Duodenal mucosa (tissue), 2 donors: ENCODE results near the gene ARL17A.
"Not testable (repeated sequence)": the region's sequence is repeated elsewhere in the genome, so short reads cannot be mapped to it uniquely, and the experiment has no call there.

Experiments used
- H3K27ac ChIP-seq: one replicate; pipeline ENCODE4 v1.7.0; 2013; ENCODE audit warnings: low read depth, low read length
- H3K27me3 ChIP-seq, 2 donors: one replicate each; pipeline ENCODE4 v1.7.0; 2013; ENCODE audit warnings: low read length in 2 of 2, control low read depth in 1 of 2; ENCODE audit not compliant: insufficient read depth in 2 of 2, control insufficient read depth in 1 of 2
- H3K36me3 ChIP-seq, 2 donors: one replicate each; pipeline ENCODE4 v1.7.0; 2013; ENCODE audit warnings: low read length in 2 of 2, control low read depth in 1 of 2; ENCODE audit not compliant: insufficient read depth in 2 of 2, control insufficient read depth in 1 of 2
- H3K4me1 ChIP-seq, 2 donors: one replicate each; pipeline ENCODE4 v1.7.0; 2013; ENCODE audit warnings: low read length in 2 of 2, control low read depth in 1 of 2; ENCODE audit not compliant: insufficient read depth in 2 of 2, control insufficient read depth in 1 of 2
- H3K4me3 ChIP-seq, 2 donors: one replicate each; pipeline ENCODE4 v1.7.0; 2013; ENCODE audit warnings: low read length in 2 of 2, low read depth in 1 of 2
- H3K9ac ChIP-seq, 2 donors: one replicate each; pipeline ENCODE4 v1.7.0; 2013; ENCODE audit warnings: low read length in 2 of 2, low read depth in 1 of 2
- H3K9me3 ChIP-seq, 2 donors: one replicate each; pipeline ENCODE4 v1.7.0; 2013; ENCODE audit warnings: low read length in 2 of 2, control low read depth in 1 of 2; ENCODE audit not compliant: control insufficient read depth in 1 of 2

ARL17A gene

GRCh38 chr17:46600767-46601166 lies 21.3 kb upstream of the ARL17A start:
- not testable (repeated sequence) for H3K4me1 ChIP-seq, H3K9me3 ChIP-seq, H3K9ac ChIP-seq, H3K27me3 ChIP-seq, H3K4me3 ChIP-seq, H3K36me3 ChIP-seq, H3K27ac ChIP-seq

GRCh38 chr17:46598344-46598931 lies 18.9 kb upstream of the ARL17A start:
- not testable (repeated sequence) for H3K9me3 ChIP-seq

GRCh38 chr17:46591332-46591731 lies 11.8 kb upstream of the ARL17A start:
- H3K9me3 ChIP-seq, H3K36me3 ChIP-seq, H3K9ac ChIP-seq, H3K27me3 ChIP-seq, H3K27ac ChIP-seq, H3K4me3 ChIP-seq, H3K4me1 ChIP-seq: not testable (repeated sequence)

More at GRCh38 chr17:46598344-46598931, 18.9 kb upstream of the ARL17A start:
- not testable (repeated sequence) for H3K9ac ChIP-seq, H3K27ac ChIP-seq, H3K27me3 ChIP-seq, H3K4me1 ChIP-seq, H3K4me3 ChIP-seq, H3K36me3 ChIP-seq

GRCh38 chr17:46590157-46591146 lies 11.0 kb upstream of the ARL17A start, which contains the start of gene NSF:
TSS of gene NSF (plus strand) at chr17:46590669. CDS start at chr17:46590776, 107 bp downstream.
- not testable (repeated sequence) for H3K27me3 ChIP-seq, H3K9ac ChIP-seq, H3K36me3 ChIP-seq, H3K9me3 ChIP-seq, H3K4me1 ChIP-seq, H3K27ac ChIP-seq, H3K4me3 ChIP-seq

- not testable (repeated sequence) for H3K27me3 ChIP-seq, H3K36me3 ChIP-seq, H3K9ac ChIP-seq, H3K9me3 ChIP-seq, H3K27ac ChIP-seq, H3K4me3 ChIP-seq, H3K4me1 ChIP-seq
Observed at GRCh38 chr17:46585444-46585843, 6.0 kb upstream of the ARL17A start.

- not testable (repeated sequence) for H3K4me1 ChIP-seq, H3K9ac ChIP-seq, H3K27me3 ChIP-seq, H3K9me3 ChIP-seq, H3K36me3 ChIP-seq, H3K27ac ChIP-seq, H3K4me3 ChIP-seq
Observed at GRCh38 chr17:46580082-46580481, 591 bp upstream of the ARL17A start.

GRCh38 chr17:46571796-46572195 lies 7.7 kb downstream of the ARL17A start:
- not testable (repeated sequence) for H3K9ac ChIP-seq, H3K27me3 ChIP-seq, H3K36me3 ChIP-seq, H3K4me3 ChIP-seq, H3K4me1 ChIP-seq, H3K27ac ChIP-seq, H3K9me3 ChIP-seq

- H3K27me3 ChIP-seq, H3K4me3 ChIP-seq, H3K27ac ChIP-seq, H3K9me3 ChIP-seq, H3K36me3 ChIP-seq, H3K4me1 ChIP-seq, H3K9ac ChIP-seq: not testable (repeated sequence)
Observed at GRCh38 chr17:46566980-46567379, 12.5 kb downstream of the ARL17A start.

- not testable (repeated sequence) for H3K4me1 ChIP-seq, H3K9me3 ChIP-seq, H3K9ac ChIP-seq, H3K4me3 ChIP-seq, H3K36me3 ChIP-seq, H3K27ac ChIP-seq, H3K27me3 ChIP-seq
Observed at GRCh38 chr17:46566284-46566683, 13.2 kb downstream of the ARL17A start.

GRCh38 chr17:46560048-46560447 lies 19.4 kb downstream of the ARL17A start:
- H3K27me3 ChIP-seq, H3K4me1 ChIP-seq, H3K36me3 ChIP-seq, H3K27ac ChIP-seq, H3K4me3 ChIP-seq, H3K9ac ChIP-seq, H3K9me3 ChIP-seq: not testable (repeated sequence)
